ENCODE data around the gene RBM39. TPM values are rescaled to one million over a fixed set of nuclear protein-coding genes. Genes with fewer than 3 reads are reported as not detected.
"Not testable (repeated sequence)": the region's sequence is repeated elsewhere in the genome, so short reads cannot be mapped to it uniquely, and the experiment has no call there.

Gene RBM39
- total and polyA plus RNA-seq, 9 donors = 247 to 389 (median 328) TPM

- TF ChIP-seq EP300 (IDR thresholded peaks at IDR 0.05) = no peak
- TF ChIP-seq CTCF (IDR thresholded peaks at IDR 0.05) = no peak
- no peak for TF ChIP-seq POLR2A (IDR thresholded peaks at IDR 0.05)
- 67 to 70% (median 68%) methylated on average over 6 of the region's 6 CpGs for WGBS, 3 donors
- H3K27ac ChIP-seq = no peak overlapping the region
- no peaks in the 10 kb centered on the region for H3K4me1 ChIP-seq (ENCODE audit: insufficient read depth)
- intact Hi-C loops (cut with DNase I) = no loop called here
- no peaks in the 10 kb centered on the region for H3K27me3 ChIP-seq
- H3K9me3 ChIP-seq = no peaks in the 10 kb centered on the region
- H3K36me3 ChIP-seq = no peaks in the 10 kb centered on the region
- DNase-seq = no peak
- H3K4me3 ChIP-seq = no peak overlapping the region
These were observed 30.4 kb downstream of the RBM39 start for GRCh38 chr20:35711588-35712209.

- intact Hi-C loops (cut with DNase I) = no loop called here
- TF ChIP-seq EP300 (IDR thresholded peaks at IDR 0.05) = no peak
- no peak for TF ChIP-seq POLR2A (IDR thresholded peaks at IDR 0.05)
- TF ChIP-seq CTCF (IDR thresholded peaks at IDR 0.05) = no peak
- H3K4me3 ChIP-seq = no peak overlapping the region
- no peaks in the 10 kb centered on the region for H3K4me1 ChIP-seq (ENCODE audit: insufficient read depth)
- H3K9me3 ChIP-seq = no peaks in the 10 kb centered on the region
- no peak for DNase-seq
- H3K27ac ChIP-seq = no peak overlapping the region
- H3K27me3 ChIP-seq = no peaks in the 10 kb centered on the region
- 54 to 66% (median 60%) methylated on average over 6 of the region's 6 CpGs for WGBS, 3 donors
- no peaks in the 10 kb centered on the region for H3K36me3 ChIP-seq
These were observed 31.0 kb downstream of the RBM39 start for GRCh38 chr20:35710884-35711587.

GRCh38 chr20:35710039-35710438 is 32.0 kb downstream of the RBM39 start:
- no peak for TF ChIP-seq EP300 (IDR thresholded peaks at IDR 0.05)
- H3K27ac ChIP-seq = no peak overlapping the region
- no peaks in the 10 kb centered on the region for H3K27me3 ChIP-seq
- H3K4me1 ChIP-seq (ENCODE audit: insufficient read depth) = no peaks in the 10 kb centered on the region
- DNase-seq = no peak
- intact Hi-C loops (cut with DNase I) = no loop called here
- no peaks in the 10 kb centered on the region for H3K36me3 ChIP-seq
- H3K4me3 ChIP-seq = no peak overlapping the region
- H3K9me3 ChIP-seq = no peaks in the 10 kb centered on the region

- no peak overlapping the region for H3K4me3 ChIP-seq
- TF ChIP-seq EP300 (IDR thresholded peaks at IDR 0.05) (no peak), POLR2A (IDR thresholded peaks at IDR 0.05) (no peak), CTCF (IDR thresholded peaks at IDR 0.05) (no peak)
- intact Hi-C loops (cut with DNase I) = no loop called here
- no peak for DNase-seq
- H3K27ac ChIP-seq = no peak overlapping the region
- H3K36me3 ChIP-seq = no peaks in the 10 kb centered on the region
- H3K9me3 ChIP-seq = no peaks in the 10 kb centered on the region
- H3K4me1 ChIP-seq (ENCODE audit: insufficient read depth) = no peaks in the 10 kb centered on the region
- WGBS, 3 donors = 76 to 87% (median 82%) methylated on average over 1 of the region's 1 CpG
- H3K27me3 ChIP-seq = no peaks in the 10 kb centered on the region
These were observed 32.8 kb downstream of the RBM39 start for GRCh38 chr20:35709259-35709658.

- no peak overlapping the region for H3K27ac ChIP-seq
- H3K4me3 ChIP-seq = no peak overlapping the region
- no peaks in the 10 kb centered on the region for H3K27me3 ChIP-seq
- DNase-seq = no peak
- intact Hi-C loops (cut with DNase I) = no loop called here
- 28 to 38% (median 28%) methylated on average over 1 of the region's 1 CpG for WGBS, 3 donors
- H3K9me3 ChIP-seq = no peaks in the 10 kb centered on the region
- H3K4me1 ChIP-seq (ENCODE audit: insufficient read depth) = no peaks in the 10 kb centered on the region
- H3K36me3 ChIP-seq = no peaks in the 10 kb centered on the region
- TF ChIP-seq EP300 (IDR thresholded peaks at IDR 0.05) = no peak
- TF ChIP-seq CTCF (IDR thresholded peaks at IDR 0.05) = no peak
- TF ChIP-seq POLR2A (IDR thresholded peaks at IDR 0.05) = no peak
These were observed 33.6 kb downstream of the RBM39 start for GRCh38 chr20:35708502-35708901.

- peak in 1 of 5 donors; percentile 21 for DNase-seq
- intact Hi-C loops (cut with DNase I); H3K4me1 ChIP-seq (ENCODE audit: insufficient read depth); H3K9me3 ChIP-seq; H3K27ac ChIP-seq; H3K27me3 ChIP-seq; H3K36me3 ChIP-seq; H3K4me3 ChIP-seq: not testable (repeated sequence)
- 82 to 85% (median 82%) methylated on average over 17 of the region's 17 CpGs for WGBS, 3 donors
These were observed 35.2 kb downstream of the RBM39 start for GRCh38 chr20:35706591-35707529.

- H3K27me3 ChIP-seq; H3K27ac ChIP-seq; H3K9me3 ChIP-seq; H3K36me3 ChIP-seq; H3K4me1 ChIP-seq (ENCODE audit: insufficient read depth); H3K4me3 ChIP-seq; intact Hi-C loops (cut with DNase I): not testable (repeated sequence)
- WGBS, 3 donors = 80 to 84% (median 82%) methylated on average over 11 of the region's 11 CpGs
- DNase-seq = peak in 1 of 5 donors; percentile 24
These were observed 36.2 kb downstream of the RBM39 start for GRCh38 chr20:35705894-35706293.
